Measurements from ENCODE around the gene CALD1.

CALD1 gene

DNA sequence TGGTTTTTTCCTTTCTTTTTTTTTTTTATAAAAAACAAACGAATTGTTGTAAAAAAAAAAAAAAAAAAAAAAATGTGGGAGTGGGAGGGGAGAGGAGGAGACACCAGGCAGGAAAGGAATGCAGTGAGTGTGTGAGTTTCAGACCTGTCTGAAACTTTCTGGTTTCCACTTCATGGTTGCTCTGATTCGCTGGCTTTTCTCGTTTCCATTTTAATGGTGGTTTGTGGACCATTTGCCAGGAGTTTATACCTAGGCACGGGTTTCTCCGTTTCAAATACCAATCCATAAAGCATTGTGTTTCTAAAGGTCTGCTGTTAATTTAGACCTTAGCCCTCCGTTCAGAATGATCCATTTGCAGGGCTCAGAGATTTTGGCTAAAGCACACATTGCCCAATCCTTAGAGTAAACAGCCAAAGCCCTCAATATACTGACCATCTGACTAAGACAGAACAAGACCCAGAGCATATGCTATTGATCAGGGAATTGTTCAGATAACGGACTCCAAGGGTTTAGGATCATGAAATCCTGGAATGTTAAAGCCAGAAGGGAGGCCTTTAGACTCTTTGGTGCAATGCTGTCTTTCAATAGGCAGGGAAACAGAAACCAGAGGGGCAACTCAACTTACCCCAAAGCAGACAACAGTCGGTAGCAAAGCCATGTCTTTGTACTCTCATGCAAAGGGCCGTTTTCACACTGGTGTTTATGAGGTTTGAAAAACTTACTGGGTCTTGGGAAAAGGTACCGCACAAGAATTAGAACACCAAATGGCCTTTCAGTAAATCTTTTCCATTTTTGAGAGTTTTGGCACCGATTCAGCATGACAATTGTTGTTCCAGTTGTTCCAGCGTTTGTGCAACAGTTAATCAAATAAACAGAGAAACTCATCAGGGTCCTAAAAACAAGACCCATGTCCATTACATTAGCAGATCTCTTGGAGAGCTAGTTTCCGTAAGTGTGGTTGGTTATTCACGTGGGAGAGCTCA lies 112.6 kb downstream of the CALD1 start:
- TF ChIP-seq, protein P1, sequence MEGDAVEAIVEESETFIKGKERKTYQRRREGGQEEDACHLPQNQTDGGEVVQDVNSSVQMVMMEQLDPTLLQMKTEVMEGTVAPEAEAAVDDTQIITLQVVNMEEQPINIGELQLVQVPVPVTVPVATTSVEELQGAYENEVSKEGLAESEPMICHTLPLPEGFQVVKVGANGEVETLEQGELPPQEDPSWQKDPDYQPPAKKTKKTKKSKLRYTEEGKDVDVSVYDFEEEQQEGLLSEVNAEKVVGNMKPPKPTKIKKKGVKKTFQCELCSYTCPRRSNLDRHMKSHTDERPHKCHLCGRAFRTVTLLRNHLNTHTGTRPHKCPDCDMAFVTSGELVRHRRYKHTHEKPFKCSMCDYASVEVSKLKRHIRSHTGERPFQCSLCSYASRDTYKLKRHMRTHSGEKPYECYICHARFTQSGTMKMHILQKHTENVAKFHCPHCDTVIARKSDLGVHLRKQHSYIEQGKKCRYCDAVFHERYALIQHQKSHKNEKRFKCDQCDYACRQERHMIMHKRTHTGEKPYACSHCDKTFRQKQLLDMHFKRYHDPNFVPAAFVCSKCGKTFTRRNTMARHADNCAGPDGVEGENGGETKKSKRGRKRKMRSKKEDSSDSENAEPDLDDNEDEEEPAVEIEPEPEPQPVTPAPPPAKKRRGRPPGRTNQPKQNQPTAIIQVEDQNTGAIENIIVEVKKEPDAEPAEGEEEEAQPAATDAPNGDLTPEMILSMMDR (IDR thresholded peaks at IDR 0.05; ENCODE audit: insufficient read depth, low read length, missing control alignments), result no peak
- ChIA-PET CTCF (interaction anchor here (1.3 to 2.0 kb wide), 2 partner anchors 11 to 202 kb away, joined by 4 to 7 read pairs; no protein-coding TSS in a partner anchor), POLR2A (no interaction called here)
- DNase-seq (ENCODE audit: low read depth, low spot score), result no peak
- H3K4me3 ChIP-seq (ENCODE audit: low read depth, low read length), result peak overlapping the region; percentile 45

DNA sequence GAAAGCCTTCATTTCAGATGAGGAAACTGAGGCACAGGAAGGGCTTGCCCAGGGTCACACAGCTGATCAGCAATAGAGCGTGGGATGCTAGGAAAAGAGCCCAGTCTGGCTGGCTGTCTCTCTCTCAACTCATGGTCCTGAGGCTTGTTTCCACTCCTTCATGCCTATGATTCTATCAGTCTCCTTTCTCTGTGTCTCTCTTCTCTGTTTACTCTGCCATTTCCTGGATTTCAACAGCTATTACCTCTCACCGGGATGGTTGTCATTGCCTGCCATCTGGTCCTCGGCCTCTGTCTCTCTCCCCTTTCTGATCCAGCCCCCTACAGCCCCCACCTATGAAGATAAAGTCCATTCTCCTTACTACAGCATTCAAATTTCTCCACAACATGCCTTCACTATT lies 113.5 kb downstream of the CALD1 start:
- TF ChIP-seq, protein P1 (IDR thresholded peaks at IDR 0.05; ENCODE audit: insufficient read depth, low read length, missing control alignments), result no peak
- CTCF ChIA-PET, result interaction anchor here (1.3 to 2.0 kb wide), 2 partner anchors 10 to 203 kb away, joined by 4 to 7 read pairs; no protein-coding TSS in a partner anchor
- POLR2A ChIA-PET, result no interaction called here
- no peak for DNase-seq (ENCODE audit: low read depth, low spot score)
- no peak overlapping the region for H3K4me3 ChIP-seq (ENCODE audit: low read depth, low read length)

DNA sequence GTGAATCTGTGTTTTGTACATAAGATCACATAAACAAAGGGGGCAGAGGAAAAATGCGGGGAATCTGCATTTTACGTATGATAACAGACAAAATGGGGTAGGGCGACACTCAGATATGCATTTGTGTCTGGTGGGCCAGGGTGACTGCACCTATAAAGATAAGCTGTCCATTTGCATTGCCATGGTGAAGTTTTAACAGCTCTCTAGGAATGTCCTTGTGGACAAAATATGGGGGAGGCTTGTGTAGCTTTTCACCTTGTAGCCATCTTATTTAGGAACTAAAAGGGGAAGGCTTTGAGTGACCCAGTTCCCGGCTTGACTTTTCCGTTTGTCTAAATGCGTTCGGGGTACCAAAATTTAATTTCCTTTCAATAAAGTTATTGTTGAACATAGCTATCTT lies 114.5 kb downstream of the CALD1 start:
- CTCF ChIA-PET, result interaction anchor here (2.0 kb wide), 1 partner anchor 204 kb away, joined by 7 read pairs; no protein-coding TSS in a partner anchor

DNA sequence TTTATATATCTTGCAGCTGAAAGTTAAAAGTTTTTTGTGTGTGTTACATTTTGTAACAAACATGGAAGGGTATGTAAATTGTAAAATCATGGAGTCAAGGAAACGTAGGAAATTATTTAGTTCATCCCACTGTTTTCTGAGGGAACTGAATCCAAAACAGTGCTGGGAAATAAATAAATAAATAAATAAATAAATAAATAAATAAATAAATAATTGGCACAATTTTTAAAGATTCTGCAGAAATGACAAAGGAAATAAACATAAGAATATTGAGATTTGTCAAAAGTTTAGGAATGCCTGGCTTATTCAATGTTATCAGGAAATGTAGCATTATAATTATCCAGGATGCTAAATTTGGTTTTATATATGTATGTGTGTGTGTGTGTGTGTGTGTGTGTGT lies 115.5 kb downstream of the CALD1 start:
- TF ChIP-seq, protein P1 (IDR thresholded peaks at IDR 0.05; ENCODE audit: insufficient read depth, low read length, missing control alignments), result no peak
- H3K4me3 ChIP-seq (ENCODE audit: low read depth, low read length), result no peak overlapping the region
- ChIA-PET POLR2A (interaction anchor here (0.6 kb wide), 1 partner anchor 82 kb away, joined by 4 read pairs; no protein-coding TSS in a partner anchor), CTCF (no interaction called here)
- DNase-seq (ENCODE audit: low read depth, low spot score), result no peak

More for the DNA sequence above, 114.5 kb downstream of the CALD1 start:
- DNase-seq (ENCODE audit: low read depth, low spot score), result no peak
- H3K4me3 ChIP-seq (ENCODE audit: low read depth, low read length), result no peak overlapping the region
- POLR2A ChIA-PET, result no interaction called here
- TF ChIP-seq, protein P1 (IDR thresholded peaks at IDR 0.05; ENCODE audit: insufficient read depth, low read length, missing control alignments), result no peak

DNA sequence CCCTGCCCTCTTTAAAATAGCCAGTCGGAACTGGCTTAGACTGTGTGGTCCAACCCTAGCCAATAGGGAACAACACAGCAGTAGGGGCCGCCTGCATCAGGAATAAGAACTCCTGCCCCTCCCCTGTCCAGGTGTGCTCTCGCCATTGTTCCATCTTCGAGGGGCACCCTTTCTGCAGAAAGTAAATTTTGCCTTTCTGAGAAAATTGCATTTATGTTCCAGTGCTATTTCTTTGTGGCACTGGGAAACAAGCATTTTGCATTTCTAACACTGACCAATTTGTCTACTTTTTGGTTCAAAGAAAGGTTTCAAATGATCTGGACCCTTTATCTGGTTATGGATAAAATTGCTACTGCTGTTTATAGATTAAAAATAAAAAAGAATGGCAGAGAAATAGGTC lies 116.6 kb downstream of the CALD1 start:
- ChIA-PET POLR2A (no interaction called here), CTCF (no interaction called here)
- DNase-seq (ENCODE audit: low read depth, low spot score), result no peak
- TF ChIP-seq, protein P1 (IDR thresholded peaks at IDR 0.05; ENCODE audit: insufficient read depth, low read length, missing control alignments), result no peak
- no peak overlapping the region for H3K4me3 ChIP-seq (ENCODE audit: low read depth, low read length)

DNA sequence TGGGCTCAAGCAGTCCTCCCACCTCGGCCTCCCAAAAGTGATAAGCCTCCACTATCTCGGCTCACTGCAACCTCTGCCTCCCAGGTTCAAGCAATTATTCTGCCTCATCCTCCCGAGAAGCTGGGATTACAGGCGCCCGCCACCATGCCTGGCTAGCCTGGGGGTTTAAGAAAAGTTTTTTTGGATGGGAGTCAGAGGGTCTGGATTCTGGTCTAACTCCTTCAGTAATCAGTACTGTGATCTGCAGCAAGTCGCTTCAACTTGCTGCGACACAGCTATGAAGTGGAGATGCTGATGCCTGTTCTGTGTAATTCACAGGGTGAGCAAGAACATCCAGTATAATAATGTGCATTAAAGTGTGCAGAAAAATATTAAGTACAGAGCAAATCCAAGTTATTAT lies 118.5 kb downstream of the CALD1 start:
- no peak overlapping the region for H3K4me3 ChIP-seq (ENCODE audit: low read depth, low read length)
- ChIA-PET CTCF (interaction anchor here (0.8 kb wide), 1 partner anchor 9 kb away, joined by 3 read pairs; no protein-coding TSS in a partner anchor), POLR2A (no interaction called here)
- TF ChIP-seq, protein P1 (IDR thresholded peaks at IDR 0.05; ENCODE audit: insufficient read depth, low read length, missing control alignments), result no peak
- DNase-seq (ENCODE audit: low read depth, low spot score), result no peak

Data from AG04449 (cell line).